ENCODE results near the gene CNRIP1. TPM values are rescaled to one million over a fixed set of nuclear protein-coding genes. Genes with fewer than 3 reads are reported as not detected.

Gene CNRIP1
- total RNA-seq, 4 donors from 2014 or later: 23.5 to 44.4 (median 29.8) TPM

GRCh38 chr2:68340226-68341061 is 20.7 kb upstream of the CNRIP1 start:
- WGBS: 64% methylated on average over 5 of the region's 5 CpGs
- no peak for TF ChIP-seq POLR2AphosphoS5 (IDR thresholded peaks at IDR 0.05)
- TF ChIP-seq EP300 (IDR thresholded peaks at IDR 0.05): no peak
- no peak for TF ChIP-seq POLR2A (IDR thresholded peaks at IDR 0.05; ENCODE audit: low read depth)
- TF ChIP-seq CTCF (IDR thresholded peaks at IDR 0.05): no peak
- Histone ChIP-seq H3K27me3 (peaks cover 0 to 10% (median 0%) of the 10 kb centered on the region in 4 donors), H3K36me3 (no peaks in the 10 kb centered on the region), H3K27ac (replicated peaks in 1 of 4) (no peak overlapping the region), H3K9me3 (no peaks in the 10 kb centered on the region), H3K4me3 (no peak overlapping the region), H3K4me1 (no peaks in the 10 kb centered on the region)
- intact Hi-C loops (cut with DNase I): no loop called here
- no peak for DNase-seq (ENCODE audit: extremely low spot score)

- H3K27ac ChIP-seq (replicated peaks in 1 of 4): no peak overlapping the region
- H3K36me3 ChIP-seq: no peaks in the 10 kb centered on the region
- no peaks in the 10 kb centered on the region for H3K4me1 ChIP-seq
- DNase-seq (ENCODE audit: extremely low spot score): no peak
- no peak overlapping the region for H3K4me3 ChIP-seq
- TF ChIP-seq POLR2A (IDR thresholded peaks at IDR 0.05; ENCODE audit: low read depth) (no peak), CTCF (IDR thresholded peaks at IDR 0.05) (no peak), EP300 (IDR thresholded peaks at IDR 0.05) (no peak), POLR2AphosphoS5 (IDR thresholded peaks at IDR 0.05) (no peak)
- peaks cover 0 to 5% (median 0%) of the 10 kb centered on the region in 4 donors for H3K27me3 ChIP-seq
- H3K9me3 ChIP-seq: no peaks in the 10 kb centered on the region
- intact Hi-C loops (cut with DNase I): no loop called here
- 93% methylated on average over 1 of the region's 1 CpG for WGBS
Measured at GRCh38 chr2:68336192-68336591, 16.4 kb upstream of the CNRIP1 start.

- no peak overlapping the region for H3K4me3 ChIP-seq
- no peaks in the 10 kb centered on the region for H3K9me3 ChIP-seq
- no peak for DNase-seq (ENCODE audit: extremely low spot score)
- WGBS: 65% methylated on average over 3 of the region's 3 CpGs
- no peaks in the 10 kb centered on the region for H3K36me3 ChIP-seq
- TF ChIP-seq CTCF (IDR thresholded peaks at IDR 0.05): no peak
- no peak for TF ChIP-seq POLR2AphosphoS5 (IDR thresholded peaks at IDR 0.05)
- TF ChIP-seq EP300 (IDR thresholded peaks at IDR 0.05): no peak
- TF ChIP-seq POLR2A (IDR thresholded peaks at IDR 0.05; ENCODE audit: low read depth): no peak
- peaks cover 0 to 16% (median 0%) of the 10 kb centered on the region in 4 donors for H3K27me3 ChIP-seq
- no peak overlapping the region for H3K27ac ChIP-seq (replicated peaks in 1 of 4)
- no peaks in the 10 kb centered on the region for H3K4me1 ChIP-seq
- intact Hi-C loops (cut with DNase I): no loop called here
Measured at GRCh38 chr2:68333931-68334330, 14.2 kb upstream of the CNRIP1 start.

- Histone ChIP-seq H3K4me3 (no peak overlapping the region), H3K27ac (replicated peaks in 1 of 4) (no peak overlapping the region), H3K9me3 (no peaks in the 10 kb centered on the region), H3K36me3 (no peaks in the 10 kb centered on the region), H3K4me1 (no peaks in the 10 kb centered on the region), H3K27me3 (peaks cover 0 to 24% (median 0%) of the 10 kb centered on the region in 4 donors)
- DNase-seq (ENCODE audit: extremely low spot score): no peak
- 85% methylated on average over 8 of the region's 8 CpGs for WGBS
- TF ChIP-seq CTCF (IDR thresholded peaks at IDR 0.05): no peak
- TF ChIP-seq POLR2A (IDR thresholded peaks at IDR 0.05; ENCODE audit: low read depth): no peak
- no peak for TF ChIP-seq POLR2AphosphoS5 (IDR thresholded peaks at IDR 0.05)
- no peak for TF ChIP-seq EP300 (IDR thresholded peaks at IDR 0.05)
- intact Hi-C loops (cut with DNase I): no loop called here
Measured at GRCh38 chr2:68333009-68333408, 13.3 kb upstream of the CNRIP1 start.
